Vagina (tissue), 2 donors: Measurements from ENCODE around the gene MTHFD1L. TPM values are rescaled to one million over a fixed set of nuclear protein-coding genes. Genes with fewer than 3 reads are reported as not detected.

ENCODE experiments used
- DNase-seq, 2 donors: peaks; one replicate each; pipeline ENCODE4 v3.0.0-alpha.2; 2017; ENCODE audit errors: extremely low spot score in 2 of 2
- H3K27ac ChIP-seq: fragments of 200-600 bp; sonication (generic); one replicate; pipeline ENCODE4 v1.5.1; 2019
- H3K27me3 ChIP-seq: fragments of 200-600 bp; sonication (generic); one replicate; pipeline ENCODE4 v1.5.1; 2019
- H3K36me3 ChIP-seq, 2 donors: fragments of 200-600 bp; sonication (generic); one replicate each; pipeline ENCODE4 v1.5.1; 2017 to 2019
- H3K4me1 ChIP-seq: fragments of 200-600 bp; sonication (generic); one replicate; pipeline ENCODE4 v1.5.1; 2019
- H3K4me3 ChIP-seq, 2 donors: fragments of 200-600 bp; sonication (generic); 1 replicate in 1 of 2; 2 replicates in 1 of 2; pipeline ENCODE4 v1.5.1; 2016 to 2019
- H3K9me3 ChIP-seq: fragments of 200-600 bp; sonication (generic); one replicate; pipeline ENCODE4 v1.5.1; 2019
- CTCF ChIP-seq, 3 experiments: fragments of 450-650 bp in 2 of 3; fragments of 200-600 bp in 1 of 3; sonication (generic) in 1 of 3; IDR thresholded peaks; one replicate each; pipeline ENCODE4 v1.5.1; 2017 to 2019; ENCODE audit warnings: antibody characterized with exemption in 3 of 3, mild to moderate bottlenecking in 2 of 3, moderate library complexity in 2 of 3
- POLR2A ChIP-seq, 2 donors: fragments of 450-650 bp; IDR thresholded peaks; one replicate each; pipeline ENCODE4 v1.6.1; 2017; ENCODE audit warnings: antibody characterized with exemption in 2 of 2, mild to moderate bottlenecking in 2 of 2, moderate library complexity in 2 of 2
- POLR2AphosphoS5 ChIP-seq, 2 donors: sonication (generic); formaldehyde crosslinking; IDR thresholded peaks; one replicate each; pipeline ENCODE4 v1.9.0; 2017; ENCODE audit warnings: antibody characterized with exemption in 2 of 2, mild to moderate bottlenecking in 2 of 2, low read depth in 1 of 2; ENCODE audit not compliant: insufficient read depth in 1 of 2
- intact Hi-C: fragments of 100-400 bp; cut with DNase I; formaldehyde crosslinking; loops from one replicate; pipeline ENCODE4 v1.15.1; 2023
- total RNA-seq: library from RNA; depleted of rRNA; stranded (reverse); fragments of >200 nt; gene quantifications from one replicate; pipeline ENCODE4 v1.2.3, GENCODE V29; 2016

MTHFD1L gene
- total RNA-seq, 1 donor from 2014 or later = 2.7 TPM

- TF ChIP-seq POLR2A (IDR thresholded peaks at IDR 0.05) = no peak
- TF ChIP-seq CTCF (IDR thresholded peaks at IDR 0.05) = no peak
- no peak for TF ChIP-seq POLR2AphosphoS5 (IDR thresholded peaks at IDR 0.05; ENCODE audit: insufficient read depth in 1 of 2, low read depth in 1 of 2)
- Histone ChIP-seq H3K4me3 (no peak overlapping the region), H3K36me3 (no peaks in the 10 kb centered on the region), H3K27me3 (no peaks in the 10 kb centered on the region), H3K27ac (no peak overlapping the region), H3K4me1 (no peaks in the 10 kb centered on the region), H3K9me3 (no peaks in the 10 kb centered on the region)
- DNase-seq = no peak
- intact Hi-C loops = no loop called here
These were observed 105.7 kb downstream of the MTHFD1L start for GRCh38 chr6:150971219-150971618.

GRCh38 chr6:150975136-150975535, 109.6 kb downstream of the MTHFD1L start:
- no peak for TF ChIP-seq POLR2A (IDR thresholded peaks at IDR 0.05)
- no peak for TF ChIP-seq POLR2AphosphoS5 (IDR thresholded peaks at IDR 0.05; ENCODE audit: insufficient read depth in 1 of 2, low read depth in 1 of 2)
- no peak for TF ChIP-seq CTCF (IDR thresholded peaks at IDR 0.05)
- H3K4me1 ChIP-seq = no peaks in the 10 kb centered on the region
- DNase-seq = no peak

GRCh38 chr6:150977281-150977680, 111.8 kb downstream of the MTHFD1L start:
- Histone ChIP-seq H3K27ac (no peak overlapping the region), H3K36me3 (no peaks in the 10 kb centered on the region), H3K4me1 (no peaks in the 10 kb centered on the region), H3K9me3 (no peaks in the 10 kb centered on the region), H3K27me3 (no peaks in the 10 kb centered on the region), H3K4me3 (no peak overlapping the region)
- no peak for DNase-seq
- TF ChIP-seq POLR2AphosphoS5 (IDR thresholded peaks at IDR 0.05; ENCODE audit: insufficient read depth in 1 of 2, low read depth in 1 of 2) = no peak
- TF ChIP-seq CTCF (IDR thresholded peaks at IDR 0.05) = no peak
- TF ChIP-seq POLR2A (IDR thresholded peaks at IDR 0.05) = no peak
- intact Hi-C loops = no loop called here

More at GRCh38 chr6:150975136-150975535, 109.6 kb downstream of the MTHFD1L start:
- intact Hi-C loops = no loop called here
- Histone ChIP-seq H3K4me3 (no peak overlapping the region), H3K9me3 (no peaks in the 10 kb centered on the region), H3K27me3 (no peaks in the 10 kb centered on the region), H3K36me3 (no peaks in the 10 kb centered on the region), H3K27ac (no peak overlapping the region)

GRCh38 chr6:150978624-150979023, 113.1 kb downstream of the MTHFD1L start:
- Histone ChIP-seq H3K27ac (no peak overlapping the region), H3K9me3 (no peaks in the 10 kb centered on the region), H3K4me3 (no peak overlapping the region), H3K27me3 (no peaks in the 10 kb centered on the region), H3K36me3 (no peaks in the 10 kb centered on the region), H3K4me1 (no peaks in the 10 kb centered on the region)
- DNase-seq = no peak
- TF ChIP-seq POLR2AphosphoS5 (IDR thresholded peaks at IDR 0.05; ENCODE audit: insufficient read depth in 1 of 2, low read depth in 1 of 2) = no peak
- TF ChIP-seq POLR2A (IDR thresholded peaks at IDR 0.05) = no peak
- no peak for TF ChIP-seq CTCF (IDR thresholded peaks at IDR 0.05)
- intact Hi-C loops = no loop called here

- TF ChIP-seq POLR2AphosphoS5 (IDR thresholded peaks at IDR 0.05; ENCODE audit: insufficient read depth in 1 of 2, low read depth in 1 of 2) (no peak), POLR2A (IDR thresholded peaks at IDR 0.05) (no peak), CTCF (IDR thresholded peaks at IDR 0.05) (no peak)
- DNase-seq = peak in 1 of 2 donors; percentile 49
- intact Hi-C loops = no loop called here
- Histone ChIP-seq H3K27ac (no peak overlapping the region), H3K36me3 (no peaks in the 10 kb centered on the region), H3K9me3 (no peaks in the 10 kb centered on the region), H3K4me1 (no peaks in the 10 kb centered on the region), H3K4me3 (no peak overlapping the region), H3K27me3 (no peaks in the 10 kb centered on the region)
These were observed 114.4 kb downstream of the MTHFD1L start for GRCh38 chr6:150979826-150980350.
